Hippocampal formation (tissue), 2 donors: ENCODE measurements around the gene LRCH3.

Source experiments
- DNase-seq, 2 donors: peaks; one replicate each; lab custom pipeline; 2025; lab: John Stamatoyannopoulos, UW

LRCH3 gene

DNA sequence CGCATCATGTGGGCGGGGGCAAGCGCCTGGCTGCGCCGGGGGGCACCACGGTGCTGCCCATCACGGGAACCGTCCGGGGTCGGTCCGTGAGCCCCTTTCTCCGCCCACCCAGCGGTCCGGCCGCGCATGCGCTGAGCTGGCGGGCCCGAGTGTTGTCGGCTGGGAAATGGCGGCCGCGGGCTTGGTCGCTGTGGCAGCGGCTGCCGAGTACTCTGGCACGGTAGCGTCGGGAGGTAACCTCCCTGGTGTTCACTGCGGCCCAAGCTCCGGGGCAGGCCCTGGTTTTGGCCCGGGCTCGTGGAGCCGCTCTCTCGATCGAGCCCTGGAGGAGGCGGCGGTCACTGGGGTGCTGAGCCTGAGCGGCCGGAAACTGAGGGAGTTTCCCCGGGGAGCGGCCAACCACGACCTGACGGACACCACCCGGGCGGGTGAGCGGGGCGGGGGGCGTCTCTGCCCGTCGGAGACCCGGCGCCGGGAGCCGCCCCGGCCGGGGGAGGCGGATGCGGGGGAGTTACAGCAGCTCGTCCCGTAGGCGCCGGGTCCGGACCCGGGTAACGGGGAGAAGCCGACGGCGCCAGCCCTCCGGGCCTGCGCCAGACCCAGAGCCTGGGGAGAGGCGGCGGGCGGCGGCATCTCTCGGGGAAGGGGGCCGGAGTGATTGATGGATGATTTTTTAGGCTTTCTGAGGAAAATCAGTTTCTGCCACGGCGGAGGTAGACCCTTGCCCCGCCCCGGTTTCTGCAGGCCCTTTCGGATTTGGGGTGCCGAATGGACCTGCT lies at the start of gene LRCH3:
LRCH3 (plus strand) TSS at position 142 of the 779 bp plus-strand sequence; CDS start at position 167, 25 bp downstream.
- DNase-seq = peak; percentile 72 to 87

DNA sequence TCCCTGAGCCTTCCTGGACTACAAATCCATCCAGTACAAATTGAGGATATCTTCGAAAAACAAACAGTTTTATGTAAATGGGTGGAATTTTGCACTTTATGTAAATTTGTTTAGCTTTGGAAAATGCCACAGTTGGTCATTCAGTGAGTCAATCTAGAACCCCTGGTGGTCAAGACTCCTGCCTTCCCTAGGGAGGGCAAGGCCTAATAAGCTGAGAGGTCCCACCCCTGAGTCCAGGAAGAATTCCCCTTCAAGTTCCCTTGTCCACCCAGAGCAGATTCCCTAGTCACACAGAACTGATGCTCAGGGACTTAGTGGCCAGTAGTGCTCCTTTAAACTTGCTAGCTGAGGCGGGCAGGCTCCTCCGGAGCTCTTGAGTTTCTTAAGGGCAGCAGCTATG lies 48.3 kb upstream of the LRCH3 start:
- DNase-seq = no peak

DNA sequence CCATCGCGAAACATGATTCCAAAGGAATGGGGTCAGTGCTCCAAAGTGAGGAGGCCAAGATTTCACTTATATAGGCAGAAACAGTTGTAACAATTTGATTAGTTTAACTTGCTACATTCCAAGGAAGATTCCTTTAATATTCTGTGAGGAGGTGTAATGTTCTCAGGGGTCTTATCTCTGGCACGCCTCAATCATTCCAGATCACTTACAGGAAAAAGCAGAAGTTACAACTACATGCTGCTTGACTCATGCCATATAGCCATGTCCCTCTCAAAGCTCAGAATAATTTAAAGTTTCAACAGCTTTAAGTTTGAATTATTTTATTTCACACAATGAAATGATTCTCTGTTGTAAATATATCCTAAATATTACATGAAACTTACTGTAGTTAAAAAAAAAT lies 44.8 kb upstream of the LRCH3 start:
- no peak for DNase-seq

DNA sequence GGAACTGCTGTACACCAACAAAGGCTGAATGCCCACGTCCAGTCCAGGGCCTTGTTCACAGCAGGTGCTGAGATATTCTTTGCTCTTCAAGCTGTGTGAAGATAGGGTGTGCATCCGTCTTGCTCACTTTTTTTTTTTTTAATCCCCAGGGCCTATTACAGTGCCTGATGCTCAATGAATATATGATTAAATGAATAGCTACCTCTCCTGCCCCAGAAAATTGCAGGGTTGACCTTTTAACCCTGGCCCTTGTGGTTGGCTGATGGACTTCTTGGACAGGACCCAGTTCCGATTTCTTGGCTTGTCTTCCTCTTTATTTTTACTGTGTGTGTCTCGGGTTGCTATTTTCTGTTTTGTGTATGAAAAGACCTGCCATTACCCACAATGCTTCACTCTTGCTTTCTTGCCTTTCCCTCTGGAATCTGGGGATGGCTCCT lies 44.2 kb upstream of the LRCH3 start:
- DNase-seq = no peak

DNA sequence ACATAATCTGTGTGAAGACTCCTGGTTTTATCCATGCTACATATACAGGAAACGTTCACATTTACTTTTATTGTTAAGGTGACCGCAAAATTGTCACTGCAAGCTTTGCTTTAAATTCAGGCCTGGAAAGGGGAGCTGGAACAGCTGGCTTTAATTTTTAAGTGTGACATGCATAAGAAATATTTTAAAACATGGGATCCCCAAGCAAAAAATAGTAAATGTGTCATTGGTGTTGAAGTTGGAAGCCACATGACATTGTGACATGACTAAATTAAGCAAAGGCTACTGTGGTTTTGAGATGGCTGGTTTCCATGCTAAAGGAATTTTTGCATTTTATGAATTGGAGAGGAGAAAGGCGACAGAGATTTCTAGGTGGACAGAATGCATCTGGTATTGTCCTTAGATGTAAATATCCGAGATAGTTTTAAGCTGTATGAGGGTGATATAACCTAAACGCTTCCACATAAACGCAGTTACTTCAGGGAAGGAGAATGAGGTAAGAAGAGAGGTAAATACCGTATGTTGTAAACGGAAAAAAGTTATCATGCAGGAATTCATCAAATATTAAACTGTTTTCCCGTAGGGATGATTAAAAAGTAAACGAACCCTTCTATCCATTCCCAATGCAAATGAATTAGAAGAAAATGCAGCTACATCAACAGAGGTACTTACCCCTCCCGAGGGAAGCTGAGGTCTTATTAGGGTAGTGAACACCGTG lies 42.3 kb upstream of the LRCH3 start:
- DNase-seq = no peak

DNA sequence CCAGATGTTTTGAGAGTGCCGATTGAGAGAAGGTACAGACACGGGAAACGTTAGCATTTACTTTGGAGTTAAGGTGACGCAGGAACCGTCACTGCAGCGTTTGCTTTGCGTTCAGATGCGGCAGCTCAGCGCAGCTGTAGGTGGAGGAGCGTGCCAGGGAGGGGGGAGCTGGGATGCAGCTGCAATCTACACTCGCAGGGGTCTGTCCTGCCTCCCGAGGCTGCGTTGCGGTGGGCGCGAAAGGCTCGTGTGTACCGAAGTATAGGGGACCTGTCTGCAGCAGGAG lies 41.8 kb upstream of the LRCH3 start:
- DNase-seq = peak; percentile 76 to 80

- DNase-seq = peak; percentile 90 to 93
Observed at GRCh38 chr3:197749601-197750395, 41.3 kb upstream of the LRCH3 start, which contains the start of gene FYTTD1. Gene FYTTD1 (plus strand): TSS chr3:197749883. CDS start chr3:197749972, 89 bp downstream.

GRCh38 chr3:197750396-197750831 lies 40.6 kb upstream of the LRCH3 start:
- DNase-seq = peak; percentile 54 to 62

- DNase-seq = no peak
Observed at GRCh38 chr3:197750858-197751737, 40.0 kb upstream of the LRCH3 start.

- DNase-seq = no peak
Observed at GRCh38 chr3:197752107-197752506, 38.9 kb upstream of the LRCH3 start.

DNA sequence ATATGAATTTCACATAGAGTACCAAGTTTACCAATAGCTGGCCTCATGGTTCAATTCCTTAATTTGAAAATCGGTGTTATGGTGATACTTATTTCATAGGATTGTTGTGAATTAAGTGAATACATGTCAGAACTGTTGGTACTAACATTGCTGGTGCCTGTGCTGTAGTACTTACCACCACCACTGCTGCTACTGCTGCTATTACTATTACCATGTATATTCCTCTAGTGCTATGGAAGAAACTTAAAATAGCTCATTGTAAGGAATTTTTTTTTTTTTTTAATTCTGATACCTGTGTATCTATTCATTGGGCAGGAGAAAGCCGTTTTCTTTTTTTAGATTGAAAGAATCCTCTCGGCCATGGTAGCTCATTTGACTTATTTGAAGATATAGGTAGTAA lies 37.8 kb upstream of the LRCH3 start:
- DNase-seq = no peak

DNA sequence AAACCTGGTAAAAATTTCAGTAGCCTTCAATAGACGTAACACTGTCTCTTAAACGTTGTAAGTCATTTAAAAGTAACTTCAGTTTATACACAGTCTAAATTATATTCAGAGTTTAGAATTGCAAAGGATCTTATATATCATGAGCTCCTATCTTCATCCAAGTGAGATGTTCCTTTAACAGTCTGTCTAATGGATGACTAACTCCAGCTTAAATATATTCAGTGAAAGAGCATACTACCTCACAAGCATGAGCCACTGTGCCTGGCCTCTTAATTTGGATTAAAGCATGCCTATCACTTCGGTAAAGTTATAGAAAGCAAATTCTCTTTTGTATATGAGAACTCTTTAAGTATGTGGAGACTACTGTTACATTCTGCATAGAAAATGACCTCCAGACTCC lies 34.4 kb upstream of the LRCH3 start:
- DNase-seq = no peak

DNA sequence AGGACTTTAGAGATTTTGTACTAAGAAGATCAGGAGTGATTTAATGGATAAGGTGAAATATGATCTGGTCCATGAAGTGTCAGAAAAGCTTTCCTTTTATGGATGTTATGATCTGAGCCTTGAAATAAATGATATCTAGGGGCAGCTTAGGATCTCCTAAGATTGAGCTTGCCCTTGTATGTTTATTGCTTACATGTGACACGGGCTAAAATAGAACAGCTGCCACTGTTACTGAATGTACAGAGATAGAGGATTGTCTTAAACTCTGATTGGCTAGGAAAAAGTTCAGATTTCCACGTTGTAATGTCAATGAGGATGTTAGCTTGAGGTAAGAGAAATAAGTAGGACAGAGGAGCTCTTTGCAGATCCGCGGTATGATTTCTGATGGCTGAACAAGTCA lies 32.5 kb upstream of the LRCH3 start:
- DNase-seq = no peak

DNA sequence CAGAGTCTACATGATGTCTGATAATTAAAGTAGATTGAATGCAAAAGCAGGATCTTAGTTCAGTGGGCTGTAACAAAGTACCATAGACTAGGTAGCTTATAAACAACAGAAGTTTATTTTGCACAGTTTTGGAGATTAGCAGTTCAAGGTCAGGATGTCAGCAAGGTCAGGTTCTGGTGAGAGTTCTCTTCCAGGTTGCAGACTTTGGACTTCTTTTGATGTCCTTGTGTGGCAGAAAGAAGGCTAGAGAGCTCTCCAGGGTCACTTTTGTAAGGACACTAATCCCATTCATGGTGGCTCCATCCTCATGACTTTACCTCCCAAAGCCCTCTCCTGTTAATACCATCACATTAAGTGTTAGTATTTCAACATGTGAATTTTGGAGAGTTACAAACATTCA lies 29.3 kb upstream of the LRCH3 start:
- DNase-seq = no peak

GRCh38 chr3:197775317-197775716 lies 15.7 kb upstream of the LRCH3 start:
- no peak for DNase-seq

DNA sequence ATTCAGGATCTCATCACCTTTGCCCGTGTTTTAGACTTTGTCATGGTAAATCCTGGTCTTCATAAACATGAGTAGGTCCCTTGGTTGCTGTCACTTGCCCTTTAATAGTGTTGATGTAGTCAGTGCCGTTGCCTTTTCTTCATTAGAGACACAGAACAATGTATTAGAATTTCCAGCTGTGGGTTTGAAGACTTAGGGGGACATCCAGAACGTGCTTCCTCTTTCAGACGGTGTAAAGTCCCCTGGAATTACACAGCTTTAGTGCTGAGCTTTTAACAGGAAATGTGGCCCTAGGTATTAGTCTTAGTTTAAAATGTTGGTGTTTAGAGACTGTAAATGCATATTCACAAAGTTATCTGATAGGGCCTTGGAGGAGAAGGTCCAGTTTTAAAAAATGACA lies 8.8 kb upstream of the LRCH3 start:
- DNase-seq = no peak

GRCh38 chr3:197784019-197784585 lies 7.0 kb upstream of the LRCH3 start:
- no peak for DNase-seq

GRCh38 chr3:197787412-197787811 lies 3.6 kb upstream of the LRCH3 start:
- DNase-seq = no peak

GRCh38 chr3:197789309-197789708 lies 1.7 kb upstream of the LRCH3 start:
- no peak for DNase-seq

- DNase-seq = no peak
Observed at GRCh38 chr3:197790033-197790432, 1.0 kb upstream of the LRCH3 start.
